ENCODE results near the gene LPAR3.

Gene LPAR3

DNA sequence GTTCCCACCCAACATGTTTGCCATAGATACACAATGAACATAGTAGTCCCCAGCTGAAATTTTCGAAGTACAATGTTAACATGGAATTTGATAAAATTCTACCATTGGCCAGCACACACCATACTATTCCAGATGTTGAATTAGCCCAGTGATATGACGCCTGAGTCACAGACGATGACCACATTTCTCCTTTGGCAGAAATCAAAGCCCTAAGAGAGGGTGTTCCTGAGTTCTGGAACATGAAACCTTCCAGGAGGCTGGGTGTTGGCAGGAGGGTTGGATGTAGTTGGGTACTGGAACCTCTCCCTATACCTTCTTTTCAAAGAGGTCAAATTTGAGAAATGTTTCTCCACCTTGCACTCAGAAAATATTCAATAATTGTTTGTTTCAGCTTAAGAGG, 37.8 kb downstream of the LPAR3 start:
- no peak overlapping the region for H3K4me3 ChIP-seq (ENCODE audit: control insufficient read depth, low read depth, low read length)
- DNase-seq (ENCODE audit: low read depth) = peak; percentile 83
- TF ChIP-seq, protein P1, sequence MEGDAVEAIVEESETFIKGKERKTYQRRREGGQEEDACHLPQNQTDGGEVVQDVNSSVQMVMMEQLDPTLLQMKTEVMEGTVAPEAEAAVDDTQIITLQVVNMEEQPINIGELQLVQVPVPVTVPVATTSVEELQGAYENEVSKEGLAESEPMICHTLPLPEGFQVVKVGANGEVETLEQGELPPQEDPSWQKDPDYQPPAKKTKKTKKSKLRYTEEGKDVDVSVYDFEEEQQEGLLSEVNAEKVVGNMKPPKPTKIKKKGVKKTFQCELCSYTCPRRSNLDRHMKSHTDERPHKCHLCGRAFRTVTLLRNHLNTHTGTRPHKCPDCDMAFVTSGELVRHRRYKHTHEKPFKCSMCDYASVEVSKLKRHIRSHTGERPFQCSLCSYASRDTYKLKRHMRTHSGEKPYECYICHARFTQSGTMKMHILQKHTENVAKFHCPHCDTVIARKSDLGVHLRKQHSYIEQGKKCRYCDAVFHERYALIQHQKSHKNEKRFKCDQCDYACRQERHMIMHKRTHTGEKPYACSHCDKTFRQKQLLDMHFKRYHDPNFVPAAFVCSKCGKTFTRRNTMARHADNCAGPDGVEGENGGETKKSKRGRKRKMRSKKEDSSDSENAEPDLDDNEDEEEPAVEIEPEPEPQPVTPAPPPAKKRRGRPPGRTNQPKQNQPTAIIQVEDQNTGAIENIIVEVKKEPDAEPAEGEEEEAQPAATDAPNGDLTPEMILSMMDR (conservative IDR thresholded peaks at IDR 0.05; ENCODE audit: control insufficient read depth, insufficient read depth, low read depth, low read length) = no peak

DNA sequence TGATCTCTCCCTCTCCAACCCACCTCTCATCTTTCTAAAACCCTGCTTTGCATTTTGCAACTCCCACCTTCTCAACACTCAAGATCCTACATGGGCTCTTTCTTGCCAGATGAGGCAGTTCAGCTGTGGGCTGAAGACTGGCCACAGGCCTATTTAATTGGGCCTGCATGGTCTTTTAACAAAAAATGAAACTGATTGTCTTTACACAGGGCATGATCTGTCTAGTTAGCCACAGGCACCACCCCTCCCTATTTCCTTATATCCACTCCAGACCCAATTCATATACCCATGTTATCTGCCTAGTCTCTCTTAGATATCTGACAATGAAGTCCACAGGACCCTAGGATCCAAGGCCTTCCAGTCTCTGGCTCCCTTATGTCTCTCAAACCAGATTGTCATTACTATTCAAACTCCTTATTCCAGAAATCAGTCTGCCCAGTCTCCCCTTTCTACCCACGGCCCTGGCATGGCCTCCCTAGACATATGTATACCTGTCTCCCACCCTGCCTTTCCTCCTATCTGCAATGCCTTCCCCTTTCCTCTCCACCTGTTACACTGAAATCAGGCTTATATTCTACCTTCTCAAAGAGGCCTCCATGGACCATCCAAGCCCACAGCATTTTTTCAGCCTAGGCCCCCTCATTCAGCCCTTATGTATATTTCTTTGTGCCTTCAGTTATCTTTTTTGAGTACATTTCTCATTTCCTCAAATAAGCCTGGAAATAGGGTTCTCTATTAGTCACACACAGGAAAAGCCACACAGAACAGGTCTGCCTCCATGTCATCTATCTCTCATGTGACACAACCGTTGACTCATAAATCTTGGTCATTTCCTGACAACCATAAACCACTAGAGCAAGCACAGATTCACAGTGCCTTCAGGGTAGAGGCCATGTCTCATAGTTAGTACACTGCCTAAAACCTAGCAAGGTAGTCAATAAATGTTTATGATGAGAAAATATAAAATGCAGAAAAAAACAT, 39.0 kb downstream of the LPAR3 start:
- TF ChIP-seq, protein P1 (conservative IDR thresholded peaks at IDR 0.05; ENCODE audit: control insufficient read depth, insufficient read depth, low read depth, low read length) = no peak
- DNase-seq (ENCODE audit: low read depth) = peak; percentile 91
- H3K4me3 ChIP-seq (ENCODE audit: control insufficient read depth, low read depth, low read length) = no peak overlapping the region

DNA sequence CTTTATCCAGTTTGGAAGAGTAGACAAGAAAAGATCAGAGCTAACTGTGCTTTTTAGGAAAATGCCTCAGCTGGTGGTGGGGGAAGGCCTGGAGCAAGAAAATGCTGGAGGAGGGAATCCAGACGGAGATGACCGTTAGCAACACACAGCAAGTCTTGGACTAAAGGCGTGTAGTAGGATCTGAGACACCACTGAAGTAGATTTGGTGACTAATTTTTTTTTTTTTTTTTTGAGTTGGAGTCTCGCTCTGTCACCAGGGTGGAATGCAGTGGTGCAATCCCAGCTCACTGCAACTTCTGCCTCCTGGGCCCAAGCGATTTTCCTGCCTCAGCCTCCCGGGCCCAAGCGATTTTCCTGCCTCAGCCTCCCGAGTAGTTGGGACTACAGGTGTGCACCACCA, 41.2 kb downstream of the LPAR3 start:
- TF ChIP-seq, protein P1 (conservative IDR thresholded peaks at IDR 0.05; ENCODE audit: control insufficient read depth, insufficient read depth, low read depth, low read length) = no peak
- DNase-seq (ENCODE audit: low read depth) = peak; percentile 95

DNA sequence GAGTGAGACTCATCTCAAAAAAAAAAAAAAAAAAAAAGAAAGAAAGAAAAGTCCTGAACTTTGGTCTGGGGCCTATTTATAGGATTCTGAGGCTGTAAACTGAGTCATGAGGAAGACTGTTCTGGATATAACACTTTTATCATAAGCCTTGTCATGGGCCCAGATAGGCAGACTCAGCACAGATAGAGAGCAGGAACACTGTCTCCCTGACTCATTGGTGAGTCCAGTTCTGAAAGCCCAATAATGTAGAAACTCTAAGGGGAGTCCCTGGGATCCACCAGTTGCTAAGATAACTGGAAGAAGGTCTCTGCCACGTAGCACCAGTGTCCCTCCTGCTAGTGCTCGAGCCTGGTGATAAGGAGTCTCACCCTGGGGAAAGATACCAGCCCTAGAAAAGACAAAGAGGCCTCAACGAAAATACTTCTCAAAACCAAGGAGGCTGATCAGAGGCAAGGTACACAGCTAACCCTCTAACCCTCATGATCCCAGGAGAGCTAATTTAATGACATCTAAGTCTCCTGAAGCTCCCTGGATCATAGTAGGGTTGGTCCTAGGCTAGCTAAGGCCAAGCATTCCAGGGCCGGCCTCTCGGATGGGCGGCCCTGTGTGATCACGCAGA, 43.5 kb downstream of the LPAR3 start:
- no peak overlapping the region for H3K4me3 ChIP-seq (ENCODE audit: control insufficient read depth, low read depth, low read length)
- TF ChIP-seq, protein P1 (conservative IDR thresholded peaks at IDR 0.05; ENCODE audit: control insufficient read depth, insufficient read depth, low read depth, low read length) = no peak

More for the DNA sequence above, 41.2 kb downstream of the LPAR3 start:
- no peak overlapping the region for H3K4me3 ChIP-seq (ENCODE audit: control insufficient read depth, low read depth, low read length)

DNA sequence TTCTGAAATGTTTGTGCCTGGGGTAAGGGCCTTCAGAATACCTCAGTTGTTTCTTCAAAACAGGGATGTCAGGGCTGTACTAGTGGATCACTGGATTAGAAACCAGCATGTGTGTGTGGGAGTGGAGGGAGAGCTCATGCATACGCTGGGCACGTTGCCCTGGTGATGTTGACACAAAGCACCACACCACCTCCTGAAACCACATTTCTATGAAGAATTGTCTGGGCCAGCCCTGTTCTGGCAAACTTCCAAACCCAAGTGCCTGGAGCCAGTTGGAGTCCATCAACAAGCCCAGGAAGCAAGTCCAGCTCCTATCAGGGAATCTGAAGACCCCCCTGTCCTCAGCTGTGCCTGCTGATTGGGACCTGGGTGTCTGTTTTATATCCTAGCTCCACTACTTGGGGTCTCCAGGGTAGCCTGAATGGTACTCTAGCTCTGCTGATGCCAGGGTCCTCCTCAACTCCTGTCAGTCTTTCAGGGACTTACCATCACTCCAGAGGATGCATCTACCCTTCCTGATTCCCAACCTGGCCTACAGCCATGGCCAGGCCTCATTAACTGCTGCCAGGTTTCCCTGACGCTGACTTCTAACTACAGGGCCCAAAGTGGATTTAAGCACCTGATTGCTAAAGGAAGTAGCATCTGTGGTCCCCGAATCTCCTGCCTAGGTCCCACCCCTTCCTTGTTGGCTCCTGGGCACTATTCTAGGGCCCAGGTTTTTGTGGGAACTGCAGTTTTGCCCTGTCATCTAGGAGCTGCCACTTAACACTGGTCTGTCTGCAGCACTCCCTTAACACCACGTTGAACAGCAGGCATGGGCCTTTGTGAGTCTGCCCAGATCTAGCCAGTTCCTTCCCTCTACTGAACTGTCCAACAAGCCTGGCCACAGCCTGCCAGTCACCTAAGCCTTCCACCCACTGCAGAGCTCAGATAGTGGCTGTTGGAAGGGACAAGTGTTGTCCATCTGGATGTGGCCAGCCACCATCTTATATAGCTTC, 45.5 kb downstream of the LPAR3 start:
- H3K4me3 ChIP-seq (ENCODE audit: control insufficient read depth, low read depth, low read length) = no peak overlapping the region
- peak; percentile 98 for DNase-seq (ENCODE audit: low read depth)
- TF ChIP-seq, protein P1 (conservative IDR thresholded peaks at IDR 0.05; ENCODE audit: control insufficient read depth, insufficient read depth, low read depth, low read length) = no peak

More for the DNA sequence above, 43.5 kb downstream of the LPAR3 start:
- no peak for DNase-seq (ENCODE audit: low read depth)

DNA sequence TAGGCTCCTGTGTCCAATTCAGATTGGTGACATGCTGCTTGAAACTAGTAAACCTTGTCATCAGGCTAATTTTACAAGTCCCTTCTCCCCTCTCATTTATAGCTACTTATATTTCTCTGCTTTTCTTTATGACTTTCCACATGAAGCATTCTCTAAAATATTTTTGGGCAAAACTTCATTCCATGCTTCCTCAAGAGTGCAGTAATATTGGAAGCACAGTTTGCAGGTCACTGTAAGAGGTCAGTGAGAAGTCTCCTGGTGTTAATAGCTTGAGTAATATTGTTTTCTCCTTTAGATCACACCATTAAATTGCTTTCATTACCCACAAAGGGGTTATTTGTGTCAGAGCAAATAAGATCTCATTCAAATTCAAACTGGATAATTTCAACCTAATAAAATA, 46.6 kb downstream of the LPAR3 start:
- TF ChIP-seq, protein P1 (conservative IDR thresholded peaks at IDR 0.05; ENCODE audit: control insufficient read depth, insufficient read depth, low read depth, low read length) = no peak
- no peak for DNase-seq (ENCODE audit: low read depth)
- H3K4me3 ChIP-seq (ENCODE audit: control insufficient read depth, low read depth, low read length) = no peak overlapping the region
